ENCODE results near the gene SDE2.

- no peak for TF ChIP-seq CTCF (IDR thresholded peaks at IDR 0.05; ENCODE audit: insufficient read depth, low read length, poor library complexity, severe bottlenecking)
- TF ChIP-seq EZH2phosphoT487 (conservative IDR thresholded peaks at IDR 0.05; ENCODE audit: low read length) = no peak
These were observed 41.1 kb downstream of the SDE2 start for GRCh38 chr1:225958041-225958440.
